ENCODE data around the gene ADRB1. TPM values are rescaled to one million over a fixed set of nuclear protein-coding genes. Genes with fewer than 3 reads are reported as not detected.

Gene ADRB1
- total RNA-seq, 3 donors from 2014 or later, result 0.66 to 2.4 (median 1.3) TPM

GRCh38 chr10:114021717-114022680 is 21.7 kb upstream of the ADRB1 start:
- no peak for DNase-seq (ENCODE audit: low spot score in 2 of 2)
- Histone ChIP-seq H3K27me3 (no peaks in the 10 kb centered on the region), H3K27ac (no peak overlapping the region), H3K36me3 (no peaks in the 10 kb centered on the region), H3K4me3 (no peak overlapping the region), H3K4me1 (no peaks in the 10 kb centered on the region), H3K9me3 (no peaks in the 10 kb centered on the region)
- intact Hi-C loops (cut with DNase I; ENCODE audit: low total_unique reads), result no loop called here
- TF ChIP-seq POLR2AphosphoS5 (IDR thresholded peaks at IDR 0.05) (peak in 1 of 3 donors; percentile 42), POLR2A (IDR thresholded peaks at IDR 0.05) (no peak)

- no peak for TF ChIP-seq CTCF (IDR thresholded peaks at IDR 0.05)
- TF ChIP-seq POLR2AphosphoS5 (IDR thresholded peaks at IDR 0.05), result no peak
- no peak for TF ChIP-seq POLR2A (IDR thresholded peaks at IDR 0.05)
- no peak for DNase-seq (ENCODE audit: low spot score in 2 of 2)
- Histone ChIP-seq H3K9me3 (no peaks in the 10 kb centered on the region), H3K4me3 (no peak overlapping the region), H3K36me3 (no peaks in the 10 kb centered on the region), H3K27me3 (no peaks in the 10 kb centered on the region), H3K4me1 (no peaks in the 10 kb centered on the region), H3K27ac (no peak overlapping the region)
- intact Hi-C loops (cut with DNase I; ENCODE audit: low total_unique reads), result no loop called here
These were observed 20.7 kb upstream of the ADRB1 start for GRCh38 chr10:114022766-114023597.

- no peak for TF ChIP-seq POLR2A (IDR thresholded peaks at IDR 0.05)
- TF ChIP-seq CTCF (IDR thresholded peaks at IDR 0.05), result no peak
- TF ChIP-seq POLR2AphosphoS5 (IDR thresholded peaks at IDR 0.05), result no peak
- H3K27ac ChIP-seq, result no peak overlapping the region
- H3K4me1 ChIP-seq, result no peaks in the 10 kb centered on the region
- no peak overlapping the region for H3K4me3 ChIP-seq
- intact Hi-C loops (cut with DNase I; ENCODE audit: low total_unique reads), result no loop called here
- no peaks in the 10 kb centered on the region for H3K9me3 ChIP-seq
- no peaks in the 10 kb centered on the region for H3K27me3 ChIP-seq
- no peak for DNase-seq (ENCODE audit: low spot score in 2 of 2)
- no peaks in the 10 kb centered on the region for H3K36me3 ChIP-seq
These were observed 18.6 kb upstream of the ADRB1 start for GRCh38 chr10:114024876-114025610.

GRCh38 chr10:114025611-114026130 is 18.0 kb upstream of the ADRB1 start:
- intact Hi-C loops (cut with DNase I; ENCODE audit: low total_unique reads), result no loop called here
- TF ChIP-seq POLR2AphosphoS5 (IDR thresholded peaks at IDR 0.05) (no peak), CTCF (IDR thresholded peaks at IDR 0.05) (no peak), POLR2A (IDR thresholded peaks at IDR 0.05) (no peak)
- no peak overlapping the region for H3K4me3 ChIP-seq
- no peaks in the 10 kb centered on the region for H3K4me1 ChIP-seq
- no peaks in the 10 kb centered on the region for H3K27me3 ChIP-seq
- no peak overlapping the region for H3K27ac ChIP-seq
- no peaks in the 10 kb centered on the region for H3K9me3 ChIP-seq
- DNase-seq (ENCODE audit: low spot score in 2 of 2), result no peak
- no peaks in the 10 kb centered on the region for H3K36me3 ChIP-seq

Measured in breast epithelium (tissue), 4 donors.